ENCODE measurements around the gene RNU2-1. TPM values are rescaled to one million over a fixed set of nuclear protein-coding genes. Genes with fewer than 3 reads are reported as not detected.

RNU2-1 gene
- total RNA-seq, 1 donor from 2014 or later, result 7,149 TPM

DNA sequence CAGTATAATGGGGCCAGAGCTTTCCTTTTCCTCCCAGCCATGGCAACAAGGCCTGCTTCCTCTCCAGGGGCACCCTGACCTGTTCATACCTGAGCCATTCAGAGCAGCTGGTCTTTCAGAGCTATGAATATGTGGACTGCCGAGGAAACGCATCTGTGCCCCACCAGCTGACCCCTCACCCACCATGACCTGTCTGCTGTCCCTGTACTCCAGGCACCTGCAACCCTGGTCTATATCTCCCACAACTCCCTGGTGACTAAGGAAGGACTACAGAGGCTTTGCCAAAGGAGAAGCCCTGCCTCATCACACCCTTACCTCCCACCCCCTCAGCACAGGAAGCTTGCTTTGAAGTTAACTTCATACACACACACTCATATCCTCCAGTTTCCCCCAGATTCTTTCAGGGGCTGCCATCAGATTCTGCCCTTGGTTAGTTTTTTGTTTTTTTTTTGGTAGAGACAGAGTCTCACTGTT lies 16.1 kb downstream of the RNU2-1 start:
- TF ChIP-seq, protein P1, sequence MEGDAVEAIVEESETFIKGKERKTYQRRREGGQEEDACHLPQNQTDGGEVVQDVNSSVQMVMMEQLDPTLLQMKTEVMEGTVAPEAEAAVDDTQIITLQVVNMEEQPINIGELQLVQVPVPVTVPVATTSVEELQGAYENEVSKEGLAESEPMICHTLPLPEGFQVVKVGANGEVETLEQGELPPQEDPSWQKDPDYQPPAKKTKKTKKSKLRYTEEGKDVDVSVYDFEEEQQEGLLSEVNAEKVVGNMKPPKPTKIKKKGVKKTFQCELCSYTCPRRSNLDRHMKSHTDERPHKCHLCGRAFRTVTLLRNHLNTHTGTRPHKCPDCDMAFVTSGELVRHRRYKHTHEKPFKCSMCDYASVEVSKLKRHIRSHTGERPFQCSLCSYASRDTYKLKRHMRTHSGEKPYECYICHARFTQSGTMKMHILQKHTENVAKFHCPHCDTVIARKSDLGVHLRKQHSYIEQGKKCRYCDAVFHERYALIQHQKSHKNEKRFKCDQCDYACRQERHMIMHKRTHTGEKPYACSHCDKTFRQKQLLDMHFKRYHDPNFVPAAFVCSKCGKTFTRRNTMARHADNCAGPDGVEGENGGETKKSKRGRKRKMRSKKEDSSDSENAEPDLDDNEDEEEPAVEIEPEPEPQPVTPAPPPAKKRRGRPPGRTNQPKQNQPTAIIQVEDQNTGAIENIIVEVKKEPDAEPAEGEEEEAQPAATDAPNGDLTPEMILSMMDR (IDR thresholded peaks at IDR 0.05), result no peak
- POLR2A ChIA-PET, result interaction anchor here (15.6 kb wide), 1 partner anchor 100 kb away, joined by 359 read pairs; no protein-coding TSS in a partner anchor
- intact Hi-C loops (cut with micrococcal nuclease), result no loop called here
- CTCF ChIA-PET, result no interaction called here
- Mint-ChIP-seq H3K4me1 (peaks cover 23% of the 10 kb centered on the region), H3K27ac (peak overlapping the region; percentile 50), H3K9me3 (no peaks in the 10 kb centered on the region), H3K36me3 (ENCODE audit: low read depth) (peaks cover 70% of the 10 kb centered on the region), H3K27me3 (no peaks in the 10 kb centered on the region), H3K4me3 (no peak overlapping the region)
- no peak for ATAC-seq (ENCODE audit: low read depth)
- no peak for DNase-seq

DNA sequence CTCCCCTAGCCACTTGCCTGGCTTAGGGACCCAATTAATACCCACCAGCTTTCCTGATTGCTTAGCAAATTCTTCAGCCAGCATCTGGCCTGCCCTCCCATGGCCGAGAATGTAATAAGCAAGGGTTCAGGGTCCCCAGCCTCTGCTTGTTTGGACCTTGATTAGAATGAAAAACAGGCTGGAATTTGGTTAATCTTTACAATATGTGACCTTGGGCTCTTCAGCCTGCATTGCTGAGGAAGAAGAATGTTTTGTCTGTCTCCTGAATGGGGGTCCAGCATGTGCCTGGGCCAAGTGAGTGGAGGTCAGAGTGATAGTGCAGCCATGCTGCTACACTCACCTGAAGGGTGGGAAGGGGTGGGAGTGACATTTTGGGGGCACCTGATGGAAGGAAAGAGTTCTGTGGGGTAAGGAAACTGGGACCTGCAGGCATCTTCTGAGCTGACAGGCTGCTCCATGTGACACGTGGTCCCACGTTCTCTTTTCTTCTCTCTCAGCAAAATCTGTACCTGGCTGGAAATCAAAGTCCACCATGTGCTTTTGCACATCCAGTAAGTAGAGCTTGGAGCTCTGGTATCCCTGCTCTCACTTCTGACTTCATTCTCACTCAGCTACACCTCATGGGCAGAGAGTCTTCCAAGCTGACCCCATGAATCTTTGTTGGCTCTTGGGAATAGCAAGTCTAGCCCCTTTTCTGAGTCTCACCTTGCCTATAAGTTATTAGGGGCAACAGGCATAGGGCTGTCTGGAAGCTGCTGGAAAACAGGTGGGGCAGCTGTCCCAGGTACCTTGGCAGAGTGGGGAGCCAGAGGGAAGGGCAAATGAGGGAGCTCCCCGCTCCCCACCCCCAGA lies 16.8 kb downstream of the RNU2-1 start:
- ATAC-seq (ENCODE audit: low read depth) (no peak), DNase-seq (no peak)
- intact Hi-C loops (cut with micrococcal nuclease), result no loop called here
- TF ChIP-seq, protein P1 (IDR thresholded peaks at IDR 0.05), result no peak
- no peaks in the 10 kb centered on the region for H3K9me3 Mint-ChIP-seq
- POLR2A ChIA-PET, result interaction anchor here (15.6 kb wide), 1 partner anchor 101 kb away, joined by 359 read pairs; no protein-coding TSS in a partner anchor
- no peak overlapping the region for H3K4me3 Mint-ChIP-seq
- H3K4me1 Mint-ChIP-seq, result peaks cover 29% of the 10 kb centered on the region
- CTCF ChIA-PET, result interaction anchor here (1.6 kb wide), 1 partner anchor 100 kb away, joined by 3 read pairs; no protein-coding TSS in a partner anchor
- peaks cover 76% of the 10 kb centered on the region for H3K36me3 Mint-ChIP-seq (ENCODE audit: low read depth)
- no peak overlapping the region for H3K27ac Mint-ChIP-seq
- no peaks in the 10 kb centered on the region for H3K27me3 Mint-ChIP-seq

DNA sequence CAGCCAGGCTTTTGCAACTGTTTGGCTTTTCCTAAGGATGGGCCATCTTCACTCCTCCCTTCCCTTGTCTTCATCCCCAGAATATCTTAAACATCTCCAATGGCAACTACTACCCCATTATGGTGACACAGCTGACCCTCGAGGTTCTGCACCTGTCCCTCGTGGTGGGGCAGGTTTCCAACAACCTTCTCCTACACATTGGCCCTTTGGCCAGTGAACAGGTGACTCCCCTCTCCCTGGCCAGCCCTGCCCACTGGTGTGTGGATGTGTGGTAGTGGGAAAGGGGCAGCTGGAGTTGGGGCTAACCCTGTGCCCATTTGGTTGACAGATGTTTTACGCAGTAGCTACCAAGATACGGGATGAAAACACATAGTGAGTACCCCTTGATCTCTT lies 17.4 kb downstream of the RNU2-1 start:
- ATAC-seq (ENCODE audit: low read depth), result no peak
- Mint-ChIP-seq H3K4me3 (no peak overlapping the region), H3K9me3 (no peaks in the 10 kb centered on the region), H3K27me3 (no peaks in the 10 kb centered on the region), H3K27ac (no peak overlapping the region), H3K4me1 (peaks cover 33% of the 10 kb centered on the region), H3K36me3 (ENCODE audit: low read depth) (peaks cover 78% of the 10 kb centered on the region)
- TF ChIP-seq, protein P1 (IDR thresholded peaks at IDR 0.05), result no peak
- ChIA-PET CTCF (interaction anchor here (1.6 kb wide), 1 partner anchor 100 kb away, joined by 3 read pairs; no protein-coding TSS in a partner anchor), POLR2A (interaction anchor here (0.6 to 15.6 kb wide), 2 partner anchors 102 to 106 kb away, joined by 4 to 359 read pairs; no protein-coding TSS in a partner anchor)
- intact Hi-C loops (cut with micrococcal nuclease), result no loop called here
- DNase-seq, result no peak

DNA sequence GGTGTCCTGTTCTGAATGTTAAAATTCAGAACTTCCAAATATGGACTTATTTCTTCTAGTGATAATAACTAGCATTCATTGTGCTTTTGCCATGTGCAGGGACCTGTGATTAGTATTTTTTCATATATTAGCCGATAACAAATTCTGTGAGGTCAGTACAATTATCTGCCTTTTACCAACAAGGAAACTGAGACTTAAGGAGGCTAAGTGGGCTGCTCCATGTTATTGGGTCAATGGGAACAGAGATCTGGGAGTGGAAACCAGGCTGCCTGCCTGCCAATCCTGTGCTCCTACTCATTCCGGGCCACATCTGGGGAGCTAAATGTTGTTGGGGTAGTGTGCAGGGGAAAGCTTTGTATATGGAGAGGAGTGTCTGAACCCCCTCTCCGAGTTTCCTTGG lies 18.4 kb downstream of the RNU2-1 start:
- TF ChIP-seq, protein P1 (IDR thresholded peaks at IDR 0.05), result no peak
- DNase-seq, result no peak
- Mint-ChIP-seq H3K27me3 (no peaks in the 10 kb centered on the region), H3K4me1 (peaks cover 42% of the 10 kb centered on the region), H3K36me3 (ENCODE audit: low read depth) (peaks cover 77% of the 10 kb centered on the region), H3K27ac (no peak overlapping the region), H3K4me3 (no peak overlapping the region), H3K9me3 (no peaks in the 10 kb centered on the region)
- ATAC-seq (ENCODE audit: low read depth), result no peak
- CTCF ChIA-PET, result interaction anchor here (1.6 kb wide), 1 partner anchor 101 kb away, joined by 3 read pairs; no protein-coding TSS in a partner anchor
- intact Hi-C loops (cut with micrococcal nuclease), result no loop called here
- POLR2A ChIA-PET, result interaction anchor here (15.6 kb wide), 1 partner anchor 103 kb away, joined by 359 read pairs; no protein-coding TSS in a partner anchor

GRCh38 chr17:43213545-43213944 lies 20.2 kb downstream of the RNU2-1 start:
- Mint-ChIP-seq H3K4me1 (peaks cover 45% of the 10 kb centered on the region), H3K9me3 (no peaks in the 10 kb centered on the region), H3K27ac (no peak overlapping the region), H3K4me3 (peak overlapping the region; percentile 7), H3K27me3 (no peaks in the 10 kb centered on the region), H3K36me3 (ENCODE audit: low read depth) (peaks cover 72% of the 10 kb centered on the region)
- ATAC-seq (ENCODE audit: low read depth) (no peak), DNase-seq (no peak)
- TF ChIP-seq, protein P1 (IDR thresholded peaks at IDR 0.05), result no peak
- CTCF ChIA-PET, result interaction anchor here (0.9 to 1.3 kb wide), 3 partner anchors 14 to 370 kb away, joined by 3 to 4 read pairs (median 4); partner anchors contain the start of gene NBR1
- POLR2A ChIA-PET, result interaction anchor here (1.0 to 15.6 kb wide), 7 partner anchors 40 to 441 kb away, joined by 3 to 359 read pairs (median 34); partner anchors contain the start of genes NBR1 and VPS25
- intact Hi-C loops (cut with micrococcal nuclease), result loop anchor here (5.0 kb wide), 1 partner anchor 191 kb away; the partner anchor contains the start of gene VAT1

All from activated B cell treated with CpG ODN at 0.5 μM for 24 hours (primary cell).